Activated naive CD8-positive, alpha-beta T cell treated with anti-CD3 and anti-CD28 coated beads, Interleukin-2, amount 50 U/mL, for 24 hours (primary cell): ENCODE data around the gene ATR.
A peak's percentile ranks its signal among the peaks of the same experiment; 100 is the strongest.
"Not testable (repeated sequence)": the region's sequence is repeated elsewhere in the genome, so short reads cannot be mapped to it uniquely, and the experiment has no call there.

Experiments
- ATAC-seq: fragments of 150-1000 bp; cut with Tn5 transposase; one replicate; pipeline ENCODE4 v1.10.0; 2021
- DNase-seq: peaks from one replicate; pipeline ENCODE4 v3.0.0; 2021
- H3K27ac Mint-ChIP-seq: one replicate; pipeline ENCODE4 v1.8.0; 2021; ENCODE audit warnings: mild to moderate bottlenecking, mixed read lengths
- H3K27me3 Mint-ChIP-seq: one replicate; pipeline ENCODE4 v1.8.0; 2021; ENCODE audit warnings: mixed read lengths
- H3K36me3 Mint-ChIP-seq: one replicate; pipeline ENCODE4 v1.8.0; 2021; ENCODE audit warnings: low read depth, mixed read lengths
- H3K4me1 Mint-ChIP-seq: one replicate; pipeline ENCODE4 v1.8.0; 2021; ENCODE audit warnings: mixed read lengths
- H3K4me3 Mint-ChIP-seq: one replicate; pipeline ENCODE4 v1.8.0; 2021; ENCODE audit warnings: mild to moderate bottlenecking, moderate library complexity, mixed read lengths
- H3K9me3 Mint-ChIP-seq: one replicate; pipeline ENCODE4 v1.8.0; 2021; ENCODE audit warnings: mixed read lengths

Gene ATR

GRCh38 chr3:142470826-142471225, 107.7 kb downstream of the ATR start:
- H3K9me3 Mint-ChIP-seq = no peaks in the 10 kb centered on the region
- DNase-seq (no peak), ATAC-seq (no peak)
- H3K4me3 Mint-ChIP-seq = no peak overlapping the region
- H3K4me1 Mint-ChIP-seq = no peaks in the 10 kb centered on the region
- H3K27ac Mint-ChIP-seq = no peak overlapping the region
- no peaks in the 10 kb centered on the region for H3K27me3 Mint-ChIP-seq
- peaks cover 15% of the 10 kb centered on the region for H3K36me3 Mint-ChIP-seq

- Mint-ChIP-seq H3K36me3 (peaks cover 9% of the 10 kb centered on the region), H3K27ac (no peak overlapping the region), H3K9me3 (no peaks in the 10 kb centered on the region), H3K4me3 (no peak overlapping the region), H3K4me1 (no peaks in the 10 kb centered on the region), H3K27me3 (no peaks in the 10 kb centered on the region)
- no peak for ATAC-seq
- DNase-seq = no peak
Observed at GRCh38 chr3:142468456-142468855, 110.1 kb downstream of the ATR start.

DNA sequence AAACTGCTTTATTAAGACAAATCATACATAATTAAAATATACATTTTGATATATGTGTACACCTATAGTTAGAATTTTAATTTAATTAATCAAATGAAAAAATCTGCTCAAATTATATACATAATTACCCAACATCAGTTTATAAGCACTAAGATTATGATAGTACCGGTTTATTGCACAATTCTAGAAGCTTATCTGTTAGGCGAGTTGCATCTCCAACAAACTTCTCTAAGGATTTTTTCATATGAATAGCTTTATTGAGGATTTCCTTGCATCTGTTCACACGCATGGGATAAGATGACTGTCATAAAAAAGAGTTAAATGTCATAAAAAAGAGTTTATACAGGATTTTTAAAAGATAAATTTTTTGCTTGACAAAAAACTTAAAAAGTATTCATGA, 110.8 kb downstream of the ATR start:
- H3K27me3 Mint-ChIP-seq = no peaks in the 10 kb centered on the region
- H3K4me3 Mint-ChIP-seq = no peak overlapping the region
- DNase-seq (no peak), ATAC-seq (no peak)
- H3K27ac Mint-ChIP-seq = no peak overlapping the region
- no peaks in the 10 kb centered on the region for H3K9me3 Mint-ChIP-seq
- peaks cover 6% of the 10 kb centered on the region for H3K36me3 Mint-ChIP-seq
- no peaks in the 10 kb centered on the region for H3K4me1 Mint-ChIP-seq

DNA sequence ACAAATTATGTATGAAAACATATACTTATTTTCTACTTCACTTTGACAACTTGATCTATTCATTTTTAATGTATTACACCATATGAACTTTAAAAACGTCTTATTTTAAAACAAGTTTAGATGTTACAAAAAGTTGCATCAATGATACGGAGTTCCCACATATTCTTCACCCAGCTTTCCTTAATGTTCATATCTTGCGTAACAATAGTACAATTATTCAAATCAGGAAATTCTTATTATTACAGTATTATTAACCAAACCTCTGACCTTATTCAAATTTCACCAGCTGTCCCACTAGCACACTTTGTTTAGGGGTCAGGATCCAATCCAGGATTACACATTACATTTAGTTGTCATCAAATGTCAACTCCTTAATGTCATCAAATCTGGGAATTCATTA, 117.8 kb downstream of the ATR start:
- Mint-ChIP-seq H3K36me3 (peaks cover 24% of the 10 kb centered on the region), H3K9me3 (no peaks in the 10 kb centered on the region), H3K27me3 (no peaks in the 10 kb centered on the region), H3K4me1 (no peaks in the 10 kb centered on the region), H3K27ac (no peak overlapping the region), H3K4me3 (no peak overlapping the region)
- DNase-seq (no peak), ATAC-seq (no peak)

DNA sequence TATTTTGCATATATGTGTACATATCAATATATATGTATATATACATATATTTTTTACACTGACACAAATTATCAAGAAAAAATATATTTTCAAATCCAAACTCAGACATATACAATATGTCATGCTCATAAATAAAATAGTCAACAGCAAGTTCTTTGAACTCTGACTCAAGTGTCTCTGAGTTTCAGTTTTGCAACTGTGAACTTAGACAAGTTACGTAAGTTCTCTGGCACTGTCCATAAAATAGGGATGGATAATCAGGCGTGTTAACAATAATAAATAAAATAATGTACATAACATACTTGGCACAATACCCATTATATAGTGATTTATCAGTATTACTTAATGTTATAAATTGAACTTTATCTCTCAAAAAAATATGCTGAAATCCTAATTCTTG, 118.6 kb downstream of the ATR start:
- ATAC-seq (no peak), DNase-seq (no peak)
- no peak overlapping the region for H3K27ac Mint-ChIP-seq
- H3K4me1 Mint-ChIP-seq = no peaks in the 10 kb centered on the region
- no peak overlapping the region for H3K4me3 Mint-ChIP-seq
- no peaks in the 10 kb centered on the region for H3K9me3 Mint-ChIP-seq
- H3K36me3 Mint-ChIP-seq = peaks cover 28% of the 10 kb centered on the region
- H3K27me3 Mint-ChIP-seq = no peaks in the 10 kb centered on the region

GRCh38 chr3:142459096-142459495, 119.4 kb downstream of the ATR start:
- no peak for DNase-seq
- ATAC-seq = no peak
- Mint-ChIP-seq H3K27me3 (no peaks in the 10 kb centered on the region), H3K4me3 (no peak overlapping the region), H3K27ac (no peak overlapping the region), H3K36me3 (peaks cover 31% of the 10 kb centered on the region), H3K4me1 (no peaks in the 10 kb centered on the region), H3K9me3 (no peaks in the 10 kb centered on the region)

- Mint-ChIP-seq H3K4me1 (peaks cover 22% of the 10 kb centered on the region), H3K36me3 (peaks cover 37% of the 10 kb centered on the region)
Observed at GRCh38 chr3:142450881-142451280, 127.7 kb downstream of the ATR start.

GRCh38 chr3:142450189-142450588, 128.3 kb downstream of the ATR start:
- Mint-ChIP-seq H3K27me3 (no peaks in the 10 kb centered on the region), H3K27ac (no peak overlapping the region), H3K4me1 (peaks cover 29% of the 10 kb centered on the region), H3K36me3 (peaks cover 33% of the 10 kb centered on the region), H3K9me3 (no peaks in the 10 kb centered on the region), H3K4me3 (no peak overlapping the region)
- ATAC-seq (no peak), DNase-seq (no peak)

More at GRCh38 chr3:142450881-142451280, 127.7 kb downstream of the ATR start:
- DNase-seq = no peak
- no peak for ATAC-seq
- H3K27me3 Mint-ChIP-seq = no peaks in the 10 kb centered on the region
- no peak overlapping the region for H3K4me3 Mint-ChIP-seq
- no peak overlapping the region for H3K27ac Mint-ChIP-seq
- H3K9me3 Mint-ChIP-seq = no peaks in the 10 kb centered on the region

GRCh38 chr3:142447852-142448823, 130.4 kb downstream of the ATR start, which contains the start of gene XRN1:
TSS of gene XRN1 (minus strand) at chr3:142448037. CDS start at chr3:142447944, 93 bp downstream.
- ATAC-seq (peak; percentile 94), DNase-seq (peak; percentile 97)
- H3K9me3 Mint-ChIP-seq = no peaks in the 10 kb centered on the region
- H3K27ac Mint-ChIP-seq = peak within 1 kb of the TSS; percentile 99
- H3K27me3 Mint-ChIP-seq = no peaks in the 10 kb centered on the region
- H3K4me1 Mint-ChIP-seq = peaks cover 46% of the 10 kb centered on the region
- peak within 1 kb of the TSS; percentile 99 for H3K4me3 Mint-ChIP-seq
- peaks cover 22% of the 10 kb centered on the region for H3K36me3 Mint-ChIP-seq

DNA sequence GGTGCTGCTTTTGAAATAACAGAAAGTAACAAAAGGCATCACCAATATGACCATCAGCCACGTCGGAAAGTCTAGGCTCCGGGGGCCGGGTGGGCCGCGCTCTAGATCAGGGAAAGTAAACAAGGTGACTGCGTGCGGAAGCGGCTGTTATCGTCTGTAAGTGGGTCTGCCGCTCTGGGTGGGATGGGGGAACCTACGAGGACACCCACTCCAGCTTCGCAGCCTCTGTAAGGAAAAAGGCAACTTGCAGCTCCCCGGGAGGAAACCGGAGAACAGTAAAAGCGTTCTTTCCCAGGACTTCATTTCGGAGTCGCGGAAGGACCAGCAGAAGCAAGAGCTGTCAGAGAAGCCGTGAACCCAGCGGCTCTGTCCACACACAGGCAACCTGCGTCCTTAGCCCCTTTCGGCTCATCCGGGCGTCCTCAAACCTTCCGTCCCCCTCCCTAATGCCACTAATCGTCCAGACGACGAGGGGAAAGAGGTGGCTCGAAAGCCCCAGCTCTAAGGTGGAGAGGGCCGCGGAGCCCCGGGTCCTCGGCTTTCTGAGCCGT, 131.2 kb downstream of the ATR start:
- Mint-ChIP-seq H3K27ac (peak overlapping the region; percentile 99), H3K9me3 (no peaks in the 10 kb centered on the region), H3K27me3 (no peaks in the 10 kb centered on the region), H3K36me3 (peaks cover 19% of the 10 kb centered on the region), H3K4me3 (peak overlapping the region; percentile 99), H3K4me1 (peaks cover 51% of the 10 kb centered on the region)
- peak; percentile 35 for ATAC-seq
- peak; percentile 51 for DNase-seq

DNA sequence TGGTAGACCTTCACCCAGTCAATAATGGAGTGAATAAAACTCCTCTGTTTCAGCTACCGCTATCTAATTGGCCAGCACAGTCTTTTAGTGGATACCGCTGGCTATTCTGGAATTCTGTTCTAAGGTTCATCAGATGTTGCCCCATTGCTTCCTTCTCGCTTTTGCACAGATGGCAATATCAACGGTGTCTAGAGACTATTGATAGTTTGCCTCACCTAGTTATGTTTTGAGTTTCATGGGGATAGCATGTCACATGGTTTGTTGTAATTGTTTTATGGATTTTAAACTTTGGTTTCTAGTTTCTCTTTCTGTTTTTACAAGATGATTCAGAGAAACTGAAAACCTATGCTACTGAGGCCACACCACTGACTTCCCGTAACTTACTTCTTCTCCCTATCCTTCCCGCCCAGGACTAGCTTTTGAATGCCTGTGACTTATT, 132.7 kb downstream of the ATR start:
- Mint-ChIP-seq H3K4me1 (peaks cover 58% of the 10 kb centered on the region), H3K4me3 (peak overlapping the region; percentile 99)
- peak; percentile 16 for DNase-seq

GRCh38 chr3:142444343-142444742, 134.2 kb downstream of the ATR start:
- H3K4me3 Mint-ChIP-seq = no peak overlapping the region
- ATAC-seq = no peak
- no peaks in the 10 kb centered on the region for H3K27me3 Mint-ChIP-seq
- no peak overlapping the region for H3K27ac Mint-ChIP-seq
- peaks cover 8% of the 10 kb centered on the region for H3K36me3 Mint-ChIP-seq
- no peaks in the 10 kb centered on the region for H3K9me3 Mint-ChIP-seq
- peaks cover 64% of the 10 kb centered on the region for H3K4me1 Mint-ChIP-seq
- no peak for DNase-seq

More for the DNA sequence above, 132.7 kb downstream of the ATR start:
- Mint-ChIP-seq H3K27me3 (no peaks in the 10 kb centered on the region), H3K27ac (peak overlapping the region; percentile 99), H3K36me3 (peaks cover 14% of the 10 kb centered on the region), H3K9me3 (no peaks in the 10 kb centered on the region)
- ATAC-seq = peak; percentile 73

DNA sequence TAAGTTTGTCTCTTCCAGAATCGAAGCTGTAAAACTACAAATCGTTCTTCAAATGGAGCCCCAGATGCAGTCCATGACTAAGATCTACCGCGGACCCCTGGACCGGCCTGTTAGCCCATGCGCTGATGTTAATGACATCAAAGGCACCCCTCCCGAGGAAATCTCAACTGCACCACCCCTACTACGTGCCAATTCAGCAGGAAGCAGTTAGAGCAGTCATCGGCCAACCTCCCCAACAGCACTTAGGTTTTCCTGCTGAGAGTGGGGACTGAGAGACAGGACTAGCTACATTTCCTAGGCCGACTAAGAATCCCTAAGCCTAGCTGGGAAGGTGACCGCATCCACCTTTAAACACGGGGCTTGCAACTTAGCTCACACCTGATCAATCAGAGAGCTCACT, 135.5 kb downstream of the ATR start:
- not testable (repeated sequence) for H3K27me3 Mint-ChIP-seq, H3K36me3 Mint-ChIP-seq, ATAC-seq, H3K4me3 Mint-ChIP-seq, H3K9me3 Mint-ChIP-seq, H3K27ac Mint-ChIP-seq, DNase-seq
- peaks cover 58% of the 10 kb centered on the region for H3K4me1 Mint-ChIP-seq

GRCh38 chr3:142439499-142440220, 138.9 kb downstream of the ATR start:
- DNase-seq, H3K9me3 Mint-ChIP-seq, ATAC-seq, H3K27me3 Mint-ChIP-seq, H3K36me3 Mint-ChIP-seq, H3K27ac Mint-ChIP-seq, H3K4me3 Mint-ChIP-seq: not testable (repeated sequence)
- peaks cover 45% of the 10 kb centered on the region for H3K4me1 Mint-ChIP-seq
